Prostate gland (tissue), 2 donors: Measurements from ENCODE around the gene WNT3A.

Experiments used
- CTCF ChIP-seq, 4 experiments: fragments of 200-600 bp in 2 of 4; fragments of 450-650 bp in 2 of 4; sonication (generic) in 2 of 4; IDR thresholded peaks; 1 replicate in 3 of 4; 2 replicates in 1 of 4; pipeline ENCODE4 v1.5.1; 2016 to 2019; ENCODE audit warnings: antibody characterized with exemption in 4 of 4, mild to moderate bottlenecking in 2 of 4, moderate library complexity in 2 of 4
- POLR2A ChIP-seq: fragments of 450-650 bp; IDR thresholded peaks from one replicate; pipeline ENCODE4 v1.6.1; 2016; ENCODE audit warnings: antibody characterized with exemption, mild to moderate bottlenecking

GRCh38 chr1:228007049-228007800, 427 bp downstream of the WNT3A start:
- no peak for TF ChIP-seq CTCF (IDR thresholded peaks at IDR 0.05)
- TF ChIP-seq POLR2A, result no peak
